Measurements from ENCODE around the gene SLC27A1. TPM values are rescaled to one million over a fixed set of nuclear protein-coding genes. Genes with fewer than 3 reads are reported as not detected.

SLC27A1 gene
- total RNA-seq, 1 experiment from 2014 or later, result 8.9 TPM

- CTCF ChIA-PET, result no interaction called here
These were observed 9.0 kb downstream of the SLC27A1 start for GRCh38 chr19:17479325-17479791.

GRCh38 chr19:17481986-17482385, 11.7 kb downstream of the SLC27A1 start:
- BruUV-seq (replicated peaks), result no TSS peak
- Histone ChIP-seq H3K9me3 (ENCODE audit: low read length) (no peaks in the 10 kb centered on the region), H3K4me3 (ENCODE audit: low read length) (no peak overlapping the region), H3K4me1 (ENCODE audit: insufficient read depth, low read length) (no peaks in the 10 kb centered on the region), H3K27ac (ENCODE audit: low read length) (no peak overlapping the region), H3K9ac (ENCODE audit: low read length) (no peak overlapping the region), H3K79me2 (ENCODE audit: low read length) (no peaks in the 10 kb centered on the region), H4K20me1 (ENCODE audit: low read length) (no peaks in the 10 kb centered on the region), H3K4me2 (ENCODE audit: low read length) (no peak overlapping the region), H3K27me3 (ENCODE audit: low read length) (no peaks in the 10 kb centered on the region), H3K36me3 (ENCODE audit: low read depth, low read length) (no peaks in the 10 kb centered on the region), H2AFZ (ENCODE audit: low read length) (no peak overlapping the region), H3K9me2 (replicated peaks; ENCODE audit: low read length) (no peaks in the 10 kb centered on the region), H3F3A (ENCODE audit: low read length, unreplicated experiment) (no peaks in the 10 kb centered on the region)
- DNase-seq, result no peak
- ChIA-PET CTCF (no interaction called here), POLR2A (ENCODE audit: unreplicated experiment) (no interaction called here)
- ATAC-seq, result no peak
- no peak for TF ChIP-seq EZH2 (IDR thresholded peaks at IDR 0.05; ENCODE audit: low read length, unreplicated experiment)
- TF ChIP-seq EZH2phosphoT487 (IDR thresholded peaks at IDR 0.05; ENCODE audit: borderline replicate concordance, low read length), result no peak
- no peak for TF ChIP-seq CTCF (conservative IDR thresholded peaks at IDR 0.05; ENCODE audit: low read depth, low read length)
- intact Hi-C loops (cut with micrococcal nuclease), result no loop called here

More at GRCh38 chr19:17479325-17479791, 9.0 kb downstream of the SLC27A1 start:
- Histone ChIP-seq H3K27ac (ENCODE audit: low read length) (no peak overlapping the region), H3K4me2 (ENCODE audit: low read length) (no peak overlapping the region), H3K27me3 (ENCODE audit: low read length) (no peaks in the 10 kb centered on the region), H3K9me2 (replicated peaks; ENCODE audit: low read length) (no peaks in the 10 kb centered on the region), H4K20me1 (ENCODE audit: low read length) (no peaks in the 10 kb centered on the region), H3F3A (ENCODE audit: low read length, unreplicated experiment) (no peaks in the 10 kb centered on the region), H3K4me1 (ENCODE audit: insufficient read depth, low read length) (peaks cover 10% of the 10 kb centered on the region), H3K36me3 (ENCODE audit: low read depth, low read length) (no peaks in the 10 kb centered on the region), H3K79me2 (ENCODE audit: low read length) (no peaks in the 10 kb centered on the region), H2AFZ (ENCODE audit: low read length) (no peak overlapping the region), H3K9ac (ENCODE audit: low read length) (no peak overlapping the region), H3K9me3 (ENCODE audit: low read length) (no peaks in the 10 kb centered on the region), H3K4me3 (ENCODE audit: low read length) (no peak overlapping the region)
- TF ChIP-seq CTCF (conservative IDR thresholded peaks at IDR 0.05; ENCODE audit: low read depth, low read length), result no peak
- TF ChIP-seq EZH2 (IDR thresholded peaks at IDR 0.05; ENCODE audit: low read length, unreplicated experiment), result no peak
- no peak for TF ChIP-seq EZH2phosphoT487 (IDR thresholded peaks at IDR 0.05; ENCODE audit: borderline replicate concordance, low read length)
- no TSS peak for BruUV-seq (replicated peaks)
- DNase-seq (no peak), ATAC-seq (no peak)
- POLR2A ChIA-PET (ENCODE audit: unreplicated experiment), result no interaction called here
- intact Hi-C loops (cut with micrococcal nuclease), result no loop called here

GRCh38 chr19:17482877-17483604, 12.7 kb downstream of the SLC27A1 start:
- H3K4me1 ChIP-seq (ENCODE audit: insufficient read depth, low read length), result no peaks in the 10 kb centered on the region
- POLR2A ChIA-PET (ENCODE audit: unreplicated experiment), result no interaction called here
- DNase-seq, result no peak
- H3F3A ChIP-seq (ENCODE audit: low read length, unreplicated experiment), result no peaks in the 10 kb centered on the region
- no peaks in the 10 kb centered on the region for H3K79me2 ChIP-seq (ENCODE audit: low read length)
- H4K20me1 ChIP-seq (ENCODE audit: low read length), result no peaks in the 10 kb centered on the region
- no peak overlapping the region for H3K4me2 ChIP-seq (ENCODE audit: low read length)
- H3K9ac ChIP-seq (ENCODE audit: low read length), result no peak overlapping the region
- H3K27ac ChIP-seq (ENCODE audit: low read length), result no peak overlapping the region
- ATAC-seq, result no peak
- CTCF ChIA-PET, result no interaction called here
- H3K9me3 ChIP-seq (ENCODE audit: low read length), result no peaks in the 10 kb centered on the region
- no TSS peak for BruUV-seq (replicated peaks)
- no peak overlapping the region for H2AFZ ChIP-seq (ENCODE audit: low read length)
- no peaks in the 10 kb centered on the region for H3K9me2 ChIP-seq (replicated peaks; ENCODE audit: low read length)
- H3K4me3 ChIP-seq (ENCODE audit: low read length), result no peak overlapping the region
- H3K27me3 ChIP-seq (ENCODE audit: low read length), result no peaks in the 10 kb centered on the region
- intact Hi-C loops (cut with micrococcal nuclease), result no loop called here
- TF ChIP-seq EZH2phosphoT487 (IDR thresholded peaks at IDR 0.05; ENCODE audit: borderline replicate concordance, low read length) (no peak), CTCF (conservative IDR thresholded peaks at IDR 0.05; ENCODE audit: low read depth, low read length) (no peak), EZH2 (IDR thresholded peaks at IDR 0.05; ENCODE audit: low read length, unreplicated experiment) (no peak)
- no peaks in the 10 kb centered on the region for H3K36me3 ChIP-seq (ENCODE audit: low read depth, low read length)
